AG09309 (cell line): ENCODE measurements around the gene HSPBP1.

Experiments used
- DNase-seq: peaks from one replicate; pipeline ENCODE4 v3.0.0-alpha.2; 2010; ENCODE audit warnings: low read depth
- H3K4me3 ChIP-seq: 2 replicates; pipeline ENCODE4 v1.5.1; 2011; ENCODE audit warnings: mild to moderate bottlenecking, low read depth, low read length, moderate library complexity; ENCODE audit not compliant: control insufficient read depth
- CTCF ChIP-seq: IDR thresholded peaks from 2 replicates; pipeline ENCODE4 v1.5.1; 2011; ENCODE audit warnings: mild to moderate bottlenecking, low read depth, low read length, inconsistent platforms; ENCODE audit not compliant: insufficient read depth, control insufficient read depth; ENCODE audit errors: missing control alignments

HSPBP1 gene

GRCh38 chr19:55250262-55251036, 29.5 kb downstream of the HSPBP1 start:
- TF ChIP-seq CTCF, result no peak
- no peak overlapping the region for H3K4me3 ChIP-seq
- no peak for DNase-seq

GRCh38 chr19:55249841-55250240, 30.1 kb downstream of the HSPBP1 start:
- no peak overlapping the region for H3K4me3 ChIP-seq
- no peak for TF ChIP-seq CTCF
- no peak for DNase-seq

- no peak for TF ChIP-seq CTCF
- H3K4me3 ChIP-seq, result no peak overlapping the region
- DNase-seq, result no peak
Measured at GRCh38 chr19:55248704-55249103, 31.2 kb downstream of the HSPBP1 start.

- DNase-seq, result no peak
Measured at GRCh38 chr19:55248166-55248675, 31.7 kb downstream of the HSPBP1 start.

GRCh38 chr19:55247621-55248099, 32.2 kb downstream of the HSPBP1 start:
- no peak overlapping the region for H3K4me3 ChIP-seq
- no peak for DNase-seq
- no peak for TF ChIP-seq CTCF

More at GRCh38 chr19:55248166-55248675, 31.7 kb downstream of the HSPBP1 start:
- TF ChIP-seq CTCF, result no peak
- no peak overlapping the region for H3K4me3 ChIP-seq

- no peak for DNase-seq
- TF ChIP-seq CTCF, result no peak
- no peak overlapping the region for H3K4me3 ChIP-seq
Measured at GRCh38 chr19:55246462-55247451, 33.2 kb downstream of the HSPBP1 start.
